Cerebellar nuclear complex (tissue), 1 donor: ENCODE data around the gene C1orf198.
"Not testable (repeated sequence)": the region's sequence is repeated elsewhere in the genome, so short reads cannot be mapped to it uniquely, and the experiment has no call there.

Experiments used
- DNase-seq, 2 experiments: peaks; one replicate each; lab custom pipeline; 2025; lab: John Stamatoyannopoulos, UW

C1orf198 gene

DNA sequence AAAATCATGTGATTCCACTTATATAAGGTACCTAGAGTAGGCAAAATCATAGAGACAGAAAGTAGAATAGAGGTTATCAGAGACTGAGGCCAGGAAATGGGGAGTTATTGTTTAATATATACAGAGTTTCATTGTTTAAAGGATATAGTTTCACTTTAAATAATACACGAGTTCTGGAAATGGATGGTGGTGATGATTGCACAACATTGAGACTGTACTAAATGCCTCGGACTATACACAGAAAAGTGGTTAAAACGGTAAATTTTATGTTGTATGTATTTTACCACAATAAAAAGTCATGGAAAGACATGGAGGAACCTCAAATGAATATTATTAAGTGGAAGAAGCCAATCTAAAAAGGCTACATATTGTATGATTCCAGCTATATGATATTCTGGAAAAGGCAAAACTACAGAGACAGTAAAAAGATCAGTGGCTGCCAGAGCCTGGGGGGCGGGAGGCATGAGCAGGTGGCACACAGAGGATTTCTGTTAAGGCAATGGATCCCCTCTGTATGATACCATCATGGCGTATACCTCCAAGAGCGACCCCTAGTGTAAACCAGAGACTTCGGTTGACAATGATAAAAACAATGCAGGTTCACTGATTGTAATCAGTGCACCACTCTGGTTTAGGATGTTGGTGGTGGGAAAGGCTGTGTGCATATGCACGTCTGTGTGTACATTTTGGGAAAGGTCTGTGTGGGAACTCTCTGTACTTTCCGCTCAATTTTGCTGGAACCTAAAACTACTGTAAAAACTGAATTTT lies 7.5 kb downstream of the C1orf198 start:
- DNase-seq: no peak

DNA sequence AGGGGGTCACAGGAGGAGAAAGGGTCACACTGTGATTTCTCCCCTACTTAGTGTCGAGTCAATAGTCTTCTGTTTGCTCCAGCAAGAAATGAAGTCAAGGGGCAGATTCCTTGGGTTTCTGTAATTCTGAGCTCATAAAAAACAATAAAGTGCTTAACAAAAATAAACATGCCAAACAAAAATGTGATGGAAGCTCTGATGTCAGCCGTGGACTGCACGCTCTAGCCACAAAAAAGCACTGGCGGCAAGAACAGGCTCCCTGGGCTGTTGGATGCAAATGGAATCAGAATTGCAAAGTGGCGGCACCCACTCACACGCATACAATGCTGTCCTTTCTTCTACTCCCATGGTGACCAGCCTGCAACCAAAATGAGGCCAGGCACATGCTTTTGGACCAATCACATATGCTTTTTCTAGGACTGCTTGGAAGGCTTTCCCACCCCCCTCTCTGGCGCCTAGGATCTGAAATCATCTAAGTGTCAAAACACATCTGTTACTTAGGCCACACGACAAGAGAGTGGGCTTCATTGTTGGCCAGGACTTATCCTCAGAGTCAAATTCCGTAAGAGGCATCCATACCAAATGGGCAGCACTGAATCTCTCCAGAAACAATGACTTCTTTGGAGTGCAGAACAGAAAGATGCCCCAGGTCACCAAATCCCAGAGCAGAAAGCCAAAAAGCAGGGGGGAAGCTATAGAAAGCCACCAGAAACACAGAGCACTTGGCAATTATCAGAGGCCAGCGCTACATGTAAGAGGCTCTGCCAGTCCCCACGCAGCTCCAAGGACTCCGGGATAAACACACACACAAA lies 9.2 kb downstream of the C1orf198 start:
- no peak for DNase-seq

DNA sequence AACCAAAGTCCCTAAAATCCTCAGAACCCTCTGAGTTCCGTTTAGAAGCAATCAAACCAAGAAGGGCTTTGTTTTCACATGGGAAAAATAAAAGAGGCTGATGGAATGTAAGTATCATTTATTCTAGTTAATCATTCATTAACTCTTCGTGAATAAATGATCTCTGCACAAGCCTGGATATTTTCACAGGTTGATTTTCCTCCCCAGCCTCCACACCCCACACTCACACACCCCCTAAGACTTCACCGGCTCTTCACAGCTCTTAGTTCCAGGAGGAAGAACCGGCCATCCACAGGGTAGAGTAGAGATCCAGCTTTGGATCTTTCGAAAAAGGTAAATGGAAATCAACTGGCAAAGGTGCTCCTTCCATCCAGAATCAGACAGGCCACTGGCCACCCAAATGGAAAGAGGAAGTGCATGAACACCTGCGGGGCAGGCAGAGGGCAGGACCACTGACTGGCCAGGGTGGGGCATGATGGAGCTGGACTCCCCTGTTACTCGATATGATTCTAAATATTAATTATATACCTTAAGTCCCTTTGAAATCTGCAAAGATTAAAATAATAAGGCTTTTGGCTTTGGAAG lies 10.0 kb downstream of the C1orf198 start:
- no peak for DNase-seq

DNA sequence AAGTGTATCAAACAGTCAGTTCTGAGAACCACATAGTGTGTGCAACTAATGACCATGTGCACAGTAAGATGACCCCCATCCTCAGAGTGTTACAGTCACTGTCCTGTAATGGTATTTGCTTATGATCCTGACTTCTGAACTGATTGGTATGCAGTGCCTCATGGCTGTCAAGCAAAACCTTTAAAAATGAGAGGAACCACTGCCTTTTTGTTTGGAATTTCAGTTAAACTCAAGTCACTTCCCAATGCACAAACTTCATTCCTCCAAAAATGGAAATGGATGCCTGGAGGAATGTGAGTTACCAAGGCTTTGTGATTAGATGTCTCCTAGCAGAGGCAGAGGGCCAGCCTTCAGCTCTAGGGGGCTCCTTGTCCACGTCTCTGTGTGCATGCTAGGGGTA lies 10.5 kb downstream of the C1orf198 start:
- DNase-seq: no peak

DNA sequence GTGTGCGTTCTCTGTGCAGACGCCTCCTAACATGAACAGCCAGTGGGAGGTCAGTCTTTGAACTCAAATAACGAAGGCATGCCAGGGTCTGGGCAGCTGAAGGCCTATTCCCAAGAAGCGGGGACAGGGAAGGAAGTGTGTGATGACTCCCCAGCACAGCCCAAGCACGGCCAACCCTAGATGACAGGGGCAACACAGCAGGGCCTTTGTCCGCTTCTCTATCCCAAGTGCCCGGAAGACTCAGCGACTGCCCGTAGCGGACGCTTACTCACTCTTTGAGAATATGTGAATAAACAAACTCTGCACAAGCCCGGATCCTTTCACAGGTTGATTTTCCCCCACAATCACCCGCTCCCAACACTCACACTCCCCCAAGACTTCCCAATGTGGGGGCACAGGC lies 11.2 kb downstream of the C1orf198 start:
- no peak for DNase-seq

- DNase-seq: no peak
Measured at GRCh38 chr1:230855886-230856285, 12.4 kb downstream of the C1orf198 start.

- DNase-seq: no peak
Measured at GRCh38 chr1:230854423-230854822, 13.9 kb downstream of the C1orf198 start.

DNA sequence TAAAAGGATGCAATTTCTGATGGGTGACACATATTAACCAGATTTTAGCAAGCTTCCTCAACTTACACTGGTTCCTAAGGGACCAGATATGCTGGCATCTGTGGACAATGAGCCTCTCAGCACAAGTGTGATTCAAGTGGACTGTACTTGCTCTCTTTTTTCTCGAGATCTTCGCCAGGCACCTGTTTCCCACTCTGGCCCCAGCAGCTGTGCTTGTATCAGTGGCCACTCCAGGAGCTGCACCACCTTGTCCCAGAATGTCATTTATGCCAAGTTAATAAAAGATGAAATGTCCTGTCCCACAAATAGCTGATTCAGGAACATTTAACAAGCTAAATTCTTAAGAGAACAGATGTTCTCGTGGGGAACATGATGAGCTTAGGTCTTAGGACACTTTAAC lies 14.6 kb downstream of the C1orf198 start:
- no peak for DNase-seq

DNA sequence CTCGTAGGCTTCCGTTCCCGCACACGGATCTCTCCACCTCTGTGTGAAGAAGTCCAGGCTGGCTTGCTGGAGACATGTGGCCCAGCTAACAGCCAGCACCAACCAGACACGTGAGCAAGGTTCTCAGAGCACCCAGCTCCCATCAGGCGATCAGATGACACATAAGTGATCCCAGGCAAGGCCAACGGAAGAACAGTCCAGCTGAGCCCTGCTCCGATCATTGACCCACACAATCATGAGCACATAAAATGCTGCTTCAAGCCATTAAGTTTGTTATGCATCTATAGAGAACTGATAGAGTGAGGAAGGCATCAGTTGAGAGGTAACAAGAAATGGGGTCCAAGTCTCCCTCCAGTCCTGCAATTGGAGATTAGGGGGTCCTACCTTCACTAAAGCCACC lies 15.4 kb downstream of the C1orf198 start:
- no peak for DNase-seq

DNA sequence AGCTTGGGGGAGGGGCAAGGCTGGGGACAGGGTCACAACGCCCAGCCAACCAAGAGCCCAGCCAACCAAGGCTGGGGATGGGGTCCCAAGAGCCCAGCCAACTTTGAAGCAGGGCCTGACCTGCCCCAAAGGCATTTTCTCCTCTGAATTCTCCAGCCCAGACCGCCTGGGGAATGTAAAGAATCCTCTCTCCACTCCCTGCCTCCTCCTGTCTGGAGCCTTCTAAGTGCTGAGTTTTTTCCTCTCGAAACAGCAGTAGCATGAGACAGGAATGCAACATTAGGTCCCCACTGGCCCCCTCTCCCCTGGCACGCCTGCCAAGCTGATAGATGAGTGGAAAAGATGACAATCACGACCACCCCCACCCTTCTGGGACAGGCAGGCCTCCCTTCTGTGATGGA lies 17.0 kb downstream of the C1orf198 start:
- DNase-seq: no peak

DNA sequence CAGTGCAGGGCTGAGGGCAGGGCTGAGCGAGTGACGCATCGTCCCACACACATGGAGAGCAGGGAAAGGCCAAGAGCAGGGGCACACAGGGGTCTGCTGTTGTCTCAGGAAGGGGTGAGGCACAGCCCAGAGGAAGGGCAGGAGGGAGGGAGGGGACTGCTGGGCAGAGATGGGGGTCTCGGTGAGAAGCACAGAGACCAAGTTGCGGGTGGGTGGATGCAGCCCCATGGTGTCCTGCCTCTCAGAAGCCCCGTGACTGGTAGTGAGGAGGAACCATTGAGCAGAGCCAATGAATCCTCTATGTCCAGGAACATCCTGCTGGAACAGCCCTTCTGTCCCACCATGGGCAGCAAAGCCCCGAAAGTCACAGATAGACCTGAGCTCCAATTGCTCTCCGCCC lies 17.8 kb downstream of the C1orf198 start:
- DNase-seq: no peak

- DNase-seq: no peak
Measured at GRCh38 chr1:230849451-230850224, 18.7 kb downstream of the C1orf198 start.

DNA sequence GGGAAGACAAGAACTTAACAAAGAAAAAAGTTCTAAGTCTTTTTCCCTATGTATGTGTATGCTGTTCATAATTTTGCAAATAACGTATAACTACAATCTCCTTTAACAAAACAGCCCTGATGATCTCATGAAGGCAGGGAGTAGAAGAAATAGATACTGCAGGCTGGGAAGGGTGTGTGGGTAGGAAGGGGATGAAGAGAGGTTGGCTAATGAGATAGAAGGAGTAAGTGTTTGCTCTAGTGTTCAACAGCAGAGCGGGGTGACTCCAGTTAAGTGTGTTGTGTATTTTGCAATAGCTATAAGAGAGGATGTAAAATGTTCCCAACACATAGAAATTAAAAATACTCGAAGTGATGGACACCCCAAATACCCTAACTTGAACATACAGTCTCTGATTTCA lies 20.1 kb downstream of the C1orf198 start:
- DNase-seq: no peak

DNA sequence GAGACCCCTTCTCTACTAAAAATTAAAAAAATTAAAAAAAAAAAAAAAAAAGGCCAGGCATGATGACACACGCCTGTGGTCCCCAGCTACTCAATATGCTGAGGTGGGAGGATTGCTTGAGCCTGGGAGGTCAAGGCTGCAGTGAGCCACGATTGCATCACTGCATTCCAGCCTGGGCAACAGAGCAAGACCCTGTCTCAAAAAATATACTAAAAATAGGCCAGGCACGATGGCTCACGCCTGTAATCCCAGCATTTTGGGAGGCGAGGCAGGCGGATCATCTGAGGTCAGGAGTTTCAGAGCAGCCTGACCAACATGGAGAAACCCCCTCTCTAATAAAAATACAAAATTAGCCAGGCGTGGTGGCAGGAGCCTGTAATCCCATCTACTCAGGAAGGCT lies 23.1 kb downstream of the C1orf198 start:
- not testable (repeated sequence) for DNase-seq

DNA sequence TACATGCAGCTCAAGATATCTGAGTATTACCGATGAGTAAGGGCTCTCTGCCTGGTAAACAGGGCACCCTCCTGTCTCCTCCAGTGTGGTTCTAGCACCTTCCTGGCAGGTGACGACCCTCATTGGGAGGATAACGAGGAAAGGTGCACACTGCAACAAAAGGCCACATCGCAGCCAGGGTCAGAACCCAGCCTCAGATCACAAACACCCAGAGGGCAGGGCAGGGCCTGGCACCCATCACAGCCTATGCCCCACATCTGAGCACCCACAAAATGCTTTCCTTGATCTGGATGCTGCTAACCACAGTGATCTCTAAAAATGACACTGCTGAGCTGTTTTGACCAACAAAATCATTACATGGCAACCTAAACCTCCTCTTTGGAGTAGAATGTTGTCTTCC lies 23.8 kb downstream of the C1orf198 start:
- no peak for DNase-seq

- DNase-seq: no peak
Measured at GRCh38 chr1:230843503-230844309, 24.6 kb downstream of the C1orf198 start.

- DNase-seq: no peak
Measured at GRCh38 chr1:230842801-230843200, 25.5 kb downstream of the C1orf198 start.

GRCh38 chr1:230839173-230839572 lies 29.1 kb downstream of the C1orf198 start:
- no peak for DNase-seq

DNA sequence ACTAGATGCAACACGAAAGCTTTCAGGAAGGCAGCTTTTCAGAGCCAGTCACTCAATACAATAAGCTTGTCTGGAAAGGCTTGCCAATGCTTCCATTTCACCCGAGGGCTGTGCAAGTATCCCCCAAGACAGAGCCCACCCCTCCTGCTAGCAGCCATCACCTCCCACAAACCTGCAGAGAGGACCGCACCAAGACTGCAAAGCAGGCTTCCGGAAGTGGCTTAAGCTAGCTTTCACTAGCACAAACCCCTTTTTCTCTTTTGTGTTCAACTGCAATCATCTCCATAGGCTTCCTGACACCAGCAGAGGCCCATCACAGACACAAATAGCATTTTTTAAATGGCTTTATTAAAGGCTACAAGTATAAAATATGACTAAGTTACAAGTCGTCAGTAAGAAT lies 31.5 kb downstream of the C1orf198 start:
- DNase-seq: no peak

GRCh38 chr1:230836347-230836746 lies 32.0 kb downstream of the C1orf198 start:
- DNase-seq: no peak

- DNase-seq: no peak
Measured at GRCh38 chr1:230834292-230834691, 34.0 kb downstream of the C1orf198 start.
